Measurements from ENCODE around the gene URGCP.

The URGCP gene

GRCh38 chr7:43872406-43873110 lies 33.8 kb downstream of the URGCP start:
- TF ChIP-seq EZH2 (IDR thresholded peaks at IDR 0.05; ENCODE audit: borderline replicate concordance, low read length) (no peak), CTCF (IDR thresholded peaks at IDR 0.05; ENCODE audit: low read length) (no peak)
- H3K9me3 ChIP-seq (ENCODE audit: low read length) = peaks cover 12% of the 10 kb centered on the region
- H3K9me2 ChIP-seq (ENCODE audit: low read depth, low read length) = no peaks in the 10 kb centered on the region
- H3K27me3 ChIP-seq (ENCODE audit: insufficient read depth, low read length) = no peaks in the 10 kb centered on the region; the same call in 1 of the 2 replicates
- H3K4me3 ChIP-seq (ENCODE audit: low read depth, low read length, poor library complexity, severe bottlenecking) = no peak overlapping the region
- no peak overlapping the region for H2AFZ ChIP-seq (ENCODE audit: low read length)
- H3K9ac ChIP-seq (ENCODE audit: low read length) = no peak overlapping the region
- no peaks in the 10 kb centered on the region for H4K20me1 ChIP-seq (ENCODE audit: insufficient read depth, low read length)
- H3K4me2 ChIP-seq (ENCODE audit: low read length) = no peak overlapping the region
- H3K36me3 ChIP-seq (ENCODE audit: insufficient read depth, low read length) = peaks cover 49% of the 10 kb centered on the region
- H3K79me2 ChIP-seq (ENCODE audit: insufficient read depth, low read length) = no peaks in the 10 kb centered on the region
- peaks cover 39% of the 10 kb centered on the region for H3K4me1 ChIP-seq (ENCODE audit: insufficient read depth, low read length, severe bottlenecking)
- no peaks in the 10 kb centered on the region for H3F3A ChIP-seq (ENCODE audit: insufficient read depth, low read length)
- no peak overlapping the region for H3K27ac ChIP-seq (ENCODE audit: low read depth, low read length, poor library complexity, severe bottlenecking)

DNA sequence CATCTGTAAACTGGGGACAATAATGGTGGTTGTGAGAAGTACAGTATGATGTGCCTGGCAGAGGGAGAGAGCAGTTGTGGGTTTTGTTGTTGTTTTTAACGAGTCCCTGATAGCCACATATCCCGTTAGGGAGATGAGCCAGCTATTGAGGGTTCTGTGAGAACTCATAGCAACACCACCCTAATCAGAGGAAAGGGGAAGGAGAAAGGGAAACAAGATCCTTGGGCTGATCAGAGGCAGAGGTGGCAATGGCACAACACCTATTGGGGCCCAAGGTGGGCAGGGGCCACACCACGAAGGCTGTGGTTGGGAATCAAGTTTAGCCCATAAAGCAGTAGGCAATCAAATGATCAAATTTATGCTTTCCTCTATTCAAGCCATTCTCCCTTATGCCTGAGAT lies 35.3 kb downstream of the URGCP start:
- no peak overlapping the region for H3K4me3 ChIP-seq (ENCODE audit: low read depth, low read length, poor library complexity, severe bottlenecking)
- H3K79me2 ChIP-seq (ENCODE audit: insufficient read depth, low read length) = no peaks in the 10 kb centered on the region
- peaks cover 50% of the 10 kb centered on the region for H3K36me3 ChIP-seq (ENCODE audit: insufficient read depth, low read length)
- TF ChIP-seq CTCF (IDR thresholded peaks at IDR 0.05; ENCODE audit: low read length) (no peak), EZH2 (IDR thresholded peaks at IDR 0.05; ENCODE audit: borderline replicate concordance, low read length) (no peak)
- no peaks in the 10 kb centered on the region for H3K9me2 ChIP-seq (ENCODE audit: low read depth, low read length)
- H3K4me2 ChIP-seq (ENCODE audit: low read length) = no peak overlapping the region
- H3F3A ChIP-seq (ENCODE audit: insufficient read depth, low read length) = no peaks in the 10 kb centered on the region
- no peak overlapping the region for H3K9ac ChIP-seq (ENCODE audit: low read length)
- no peak overlapping the region for H2AFZ ChIP-seq (ENCODE audit: low read length)
- H3K27ac ChIP-seq (ENCODE audit: low read depth, low read length, poor library complexity, severe bottlenecking) = no peak overlapping the region
- no peaks in the 10 kb centered on the region; the same call in 1 of the 2 replicates for H3K27me3 ChIP-seq (ENCODE audit: insufficient read depth, low read length)
- H3K9me3 ChIP-seq (ENCODE audit: low read length) = peaks cover 12% of the 10 kb centered on the region
- H3K4me1 ChIP-seq (ENCODE audit: insufficient read depth, low read length, severe bottlenecking) = peaks cover 24% of the 10 kb centered on the region
- H4K20me1 ChIP-seq (ENCODE audit: insufficient read depth, low read length) = no peaks in the 10 kb centered on the region

- no peaks in the 10 kb centered on the region for H3K9me2 ChIP-seq (ENCODE audit: low read depth, low read length)
- peak overlapping the region; percentile 70 for H3K4me2 ChIP-seq (ENCODE audit: low read length)
- no peak overlapping the region for H3K27ac ChIP-seq (ENCODE audit: low read depth, low read length, poor library complexity, severe bottlenecking)
- no peak overlapping the region for H2AFZ ChIP-seq (ENCODE audit: low read length)
- no peaks in the 10 kb centered on the region; the same call in 1 of the 2 replicates for H3K27me3 ChIP-seq (ENCODE audit: insufficient read depth, low read length)
- peaks cover 50% of the 10 kb centered on the region for H3K36me3 ChIP-seq (ENCODE audit: insufficient read depth, low read length)
- H3K9ac ChIP-seq (ENCODE audit: low read length) = no peak overlapping the region
- no peaks in the 10 kb centered on the region for H4K20me1 ChIP-seq (ENCODE audit: insufficient read depth, low read length)
- TF ChIP-seq EZH2 (IDR thresholded peaks at IDR 0.05; ENCODE audit: borderline replicate concordance, low read length) (no peak), CTCF (IDR thresholded peaks at IDR 0.05; ENCODE audit: low read length) (no peak)
- peaks cover 12% of the 10 kb centered on the region for H3K9me3 ChIP-seq (ENCODE audit: low read length)
- H3K79me2 ChIP-seq (ENCODE audit: insufficient read depth, low read length) = no peaks in the 10 kb centered on the region
- H3K4me1 ChIP-seq (ENCODE audit: insufficient read depth, low read length, severe bottlenecking) = peaks cover 20% of the 10 kb centered on the region
- H3F3A ChIP-seq (ENCODE audit: insufficient read depth, low read length) = no peaks in the 10 kb centered on the region
- peak overlapping the region; percentile 82 for H3K4me3 ChIP-seq (ENCODE audit: low read depth, low read length, poor library complexity, severe bottlenecking)
Observed at GRCh38 chr7:43870316-43870715, 36.1 kb downstream of the URGCP start.
